Glutamatergic neuron (in vitro differentiated cells): ENCODE data around the gene PIP5K1B. TPM values are rescaled to one million over a fixed set of nuclear protein-coding genes. Genes with fewer than 3 reads are reported as not detected.

Experiments used
- DNase-seq: peaks from one replicate; pipeline ENCODE4 v3.0.0; 2022
- H3K27ac Mint-ChIP-seq: one replicate; pipeline ENCODE4 v1.8.0; 2020; ENCODE audit warnings: mild to moderate bottlenecking, mixed read lengths, inconsistent platforms; ENCODE audit not compliant: unreplicated experiment
- H3K27me3 Mint-ChIP-seq: one replicate; pipeline ENCODE4 v1.8.0; 2020; ENCODE audit warnings: mild to moderate bottlenecking, moderate library complexity, mixed read lengths, inconsistent platforms; ENCODE audit not compliant: unreplicated experiment
- H3K36me3 Mint-ChIP-seq: one replicate; pipeline ENCODE4 v1.8.0; 2020; ENCODE audit warnings: mild to moderate bottlenecking, mixed read lengths, inconsistent platforms; ENCODE audit not compliant: unreplicated experiment
- H3K4me1 Mint-ChIP-seq: one replicate; pipeline ENCODE4 v1.8.0; 2020; ENCODE audit warnings: mild to moderate bottlenecking, low read depth, mixed read lengths, inconsistent platforms; ENCODE audit not compliant: unreplicated experiment
- H3K4me3 Mint-ChIP-seq: one replicate; pipeline ENCODE4 v1.8.0; 2020; ENCODE audit warnings: mild to moderate bottlenecking, mixed read lengths, inconsistent platforms; ENCODE audit not compliant: unreplicated experiment
- H3K9me3 Mint-ChIP-seq: one replicate; pipeline ENCODE4 v1.8.0; 2020; ENCODE audit warnings: mild to moderate bottlenecking, moderate library complexity, mixed read lengths, inconsistent platforms; ENCODE audit not compliant: unreplicated experiment
- total RNA-seq: library from RNA; stranded (reverse); fragmentation: NEBNext Ultra II Directional; extraction: Animal tissue kit (Norgen Biotek cat#: 25700); gene quantifications from one replicate; pipeline ENCODE4 v1.2.1, GENCODE V29; 2021; ENCODE audit not compliant: unreplicated experiment
- TF ChIP-seq, protein P1 (sequence below): fragments of 200-600 bp; sonication (generic); IDR thresholded peaks from one replicate; pipeline ENCODE4 v1.5.0; 2021; ENCODE audit not compliant: partially characterized antibody, unreplicated experiment

Gene PIP5K1B
- total RNA-seq, 1 donor from 2014 or later = 0.27 TPM

DNA sequence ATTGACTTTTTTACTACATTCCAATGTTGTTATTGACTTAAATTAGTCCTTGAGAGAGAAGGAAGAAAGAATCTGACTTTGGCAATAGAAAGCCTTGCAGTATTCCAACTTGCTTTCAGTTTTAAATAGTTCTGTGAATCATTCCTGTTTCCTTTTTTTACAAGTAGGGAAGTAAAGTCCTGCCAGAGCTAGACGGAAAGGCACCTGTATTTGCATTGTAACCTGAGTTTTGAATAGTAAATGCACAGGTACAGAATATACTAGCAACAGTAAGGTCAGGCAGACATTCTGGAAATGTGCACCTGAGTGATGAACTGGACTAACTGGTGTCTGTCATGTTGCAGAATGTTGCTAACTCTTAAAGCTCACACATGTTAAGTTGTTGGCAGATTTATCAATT is 208.0 kb downstream of the PIP5K1B start:
- Mint-ChIP-seq H3K9me3 (peaks cover 2% of the 10 kb centered on the region), H3K27ac (no peak overlapping the region), H3K4me3 (no peak overlapping the region), H3K27me3 (no peaks in the 10 kb centered on the region), H3K4me1 (no peaks in the 10 kb centered on the region), H3K36me3 (no peaks in the 10 kb centered on the region)
- no peak for DNase-seq
- TF ChIP-seq, protein P1, sequence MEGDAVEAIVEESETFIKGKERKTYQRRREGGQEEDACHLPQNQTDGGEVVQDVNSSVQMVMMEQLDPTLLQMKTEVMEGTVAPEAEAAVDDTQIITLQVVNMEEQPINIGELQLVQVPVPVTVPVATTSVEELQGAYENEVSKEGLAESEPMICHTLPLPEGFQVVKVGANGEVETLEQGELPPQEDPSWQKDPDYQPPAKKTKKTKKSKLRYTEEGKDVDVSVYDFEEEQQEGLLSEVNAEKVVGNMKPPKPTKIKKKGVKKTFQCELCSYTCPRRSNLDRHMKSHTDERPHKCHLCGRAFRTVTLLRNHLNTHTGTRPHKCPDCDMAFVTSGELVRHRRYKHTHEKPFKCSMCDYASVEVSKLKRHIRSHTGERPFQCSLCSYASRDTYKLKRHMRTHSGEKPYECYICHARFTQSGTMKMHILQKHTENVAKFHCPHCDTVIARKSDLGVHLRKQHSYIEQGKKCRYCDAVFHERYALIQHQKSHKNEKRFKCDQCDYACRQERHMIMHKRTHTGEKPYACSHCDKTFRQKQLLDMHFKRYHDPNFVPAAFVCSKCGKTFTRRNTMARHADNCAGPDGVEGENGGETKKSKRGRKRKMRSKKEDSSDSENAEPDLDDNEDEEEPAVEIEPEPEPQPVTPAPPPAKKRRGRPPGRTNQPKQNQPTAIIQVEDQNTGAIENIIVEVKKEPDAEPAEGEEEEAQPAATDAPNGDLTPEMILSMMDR = no peak

DNA sequence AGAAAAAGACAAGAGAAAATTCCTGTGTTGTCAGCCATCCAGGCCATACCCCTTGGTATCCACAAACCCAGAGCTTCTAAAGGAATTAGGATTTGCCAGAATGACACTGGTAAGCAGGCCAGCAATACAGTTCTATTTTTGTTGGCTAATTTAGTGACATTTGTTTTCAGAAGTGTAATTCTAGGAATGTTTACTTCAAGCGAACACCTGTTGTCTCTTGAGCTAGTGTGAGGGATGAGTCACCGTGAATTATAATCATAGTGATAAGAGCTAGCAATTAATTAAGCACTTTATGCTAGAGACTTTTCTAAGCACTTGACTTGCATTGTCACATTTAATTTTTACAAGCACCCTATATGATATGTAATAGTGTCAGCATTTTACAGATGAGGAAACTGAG is 209.7 kb downstream of the PIP5K1B start:
- TF ChIP-seq, protein P1 = no peak
- Mint-ChIP-seq H3K4me3 (no peak overlapping the region), H3K27ac (no peak overlapping the region), H3K27me3 (no peaks in the 10 kb centered on the region), H3K4me1 (no peaks in the 10 kb centered on the region), H3K9me3 (no peaks in the 10 kb centered on the region), H3K36me3 (no peaks in the 10 kb centered on the region)
- no peak for DNase-seq

DNA sequence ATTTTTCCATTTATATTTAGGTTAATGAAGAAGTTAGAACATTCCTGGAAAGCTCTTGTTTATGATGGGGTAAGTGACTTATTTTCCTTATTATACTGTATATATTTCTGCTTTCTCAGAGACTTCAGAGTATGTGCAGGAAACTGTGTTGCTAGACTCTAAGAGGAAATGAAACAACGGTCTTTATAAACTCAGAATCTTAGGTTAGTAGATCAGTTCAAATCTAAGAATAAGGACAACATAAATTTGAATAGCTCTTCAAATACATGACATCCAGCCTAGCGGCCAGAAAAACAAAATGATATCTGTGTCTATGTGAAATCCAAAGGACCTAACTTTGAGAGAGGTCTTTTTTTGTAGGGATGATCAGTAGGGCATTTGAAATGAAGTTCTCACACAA is 214.6 kb downstream of the PIP5K1B start:
- TF ChIP-seq, protein P1 = no peak
- DNase-seq = no peak
- Mint-ChIP-seq H3K36me3 (no peaks in the 10 kb centered on the region), H3K4me3 (no peak overlapping the region), H3K27ac (no peak overlapping the region), H3K9me3 (no peaks in the 10 kb centered on the region), H3K4me1 (no peaks in the 10 kb centered on the region), H3K27me3 (peaks cover 2% of the 10 kb centered on the region)

DNA sequence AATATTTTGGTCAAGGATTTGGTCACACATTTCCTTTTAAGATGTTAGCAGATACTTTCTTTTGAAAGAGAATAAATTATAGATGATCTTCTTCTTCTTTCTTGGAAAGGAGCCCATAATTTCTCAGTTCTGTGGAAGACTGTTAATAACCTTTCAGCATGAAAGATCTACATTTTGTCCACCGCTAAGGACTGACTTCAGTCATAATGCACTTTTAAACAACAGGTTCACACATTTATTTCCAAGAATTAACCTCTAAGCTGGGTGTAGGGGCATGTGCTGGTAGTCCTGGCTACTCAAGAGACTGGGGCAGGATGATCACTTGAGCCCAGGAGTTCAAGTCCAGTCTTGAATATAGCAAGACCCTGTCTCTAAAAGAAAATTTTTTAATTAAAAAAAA is 215.9 kb downstream of the PIP5K1B start:
- no peaks in the 10 kb centered on the region for H3K4me1 Mint-ChIP-seq
- no peaks in the 10 kb centered on the region for H3K9me3 Mint-ChIP-seq
- H3K27ac Mint-ChIP-seq = no peak overlapping the region
- H3K4me3 Mint-ChIP-seq = no peak overlapping the region
- H3K27me3 Mint-ChIP-seq = peaks cover 2% of the 10 kb centered on the region
- no peaks in the 10 kb centered on the region for H3K36me3 Mint-ChIP-seq
- TF ChIP-seq, protein P1 = no peak
- no peak for DNase-seq

DNA sequence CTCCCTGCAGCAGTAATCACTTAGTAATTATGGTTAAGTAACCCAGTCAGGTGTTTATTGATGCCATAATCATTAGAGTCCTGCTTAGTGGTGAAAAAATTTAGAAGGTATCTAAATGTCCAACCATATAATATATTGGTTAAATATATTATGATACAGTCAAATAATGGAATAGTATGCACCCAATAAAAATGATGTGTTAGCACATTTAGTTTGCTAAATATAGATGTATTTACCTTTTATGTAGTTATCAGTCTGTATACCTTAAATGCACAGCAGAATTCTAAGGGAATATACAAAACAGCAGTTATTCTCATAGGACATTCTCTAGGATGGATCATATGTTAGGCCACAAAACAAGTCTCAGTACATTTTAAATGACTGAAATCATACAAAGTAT is 218.4 kb downstream of the PIP5K1B start:
- Mint-ChIP-seq H3K36me3 (no peaks in the 10 kb centered on the region), H3K9me3 (no peaks in the 10 kb centered on the region), H3K4me1 (no peaks in the 10 kb centered on the region), H3K27ac (no peak overlapping the region), H3K27me3 (peaks cover 2% of the 10 kb centered on the region), H3K4me3 (no peak overlapping the region)
- DNase-seq = no peak
- TF ChIP-seq, protein P1 = no peak
